ENCODE data around the gene ATF6B. TPM values are rescaled to one million over a fixed set of nuclear protein-coding genes. Genes with fewer than 3 reads are reported as not detected.

The ATF6B gene
- total and polyA plus RNA-seq, 2 of the 13 experiments (the other 11 are each of a cell fraction or from before 2014, with no cell fraction given): 18.1 to 44.0 TPM

DNA sequence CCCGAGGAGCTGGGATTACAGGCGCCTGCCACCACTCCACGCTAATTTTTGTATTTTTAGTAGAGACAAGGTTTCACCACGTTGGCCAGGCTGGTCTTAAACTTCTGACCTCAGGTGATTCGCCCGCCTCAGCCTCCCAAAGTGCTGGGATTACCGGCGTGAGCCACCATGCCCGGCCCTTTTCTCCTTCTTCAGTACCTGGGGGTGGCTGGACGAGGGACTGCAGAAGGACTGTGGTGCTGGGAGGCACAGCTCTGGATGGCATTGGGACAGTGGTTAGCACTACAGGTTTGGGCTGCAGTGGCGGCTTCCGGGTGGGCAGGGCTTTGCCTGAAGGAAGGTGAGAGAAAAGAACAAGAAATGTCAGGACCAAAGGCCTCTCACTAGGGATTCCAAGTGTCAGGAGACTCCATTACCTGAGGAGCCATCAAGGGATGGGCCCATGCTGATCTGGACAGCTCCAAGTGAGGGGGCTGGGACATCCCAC, 7.4 kb downstream of the ATF6B start (continued):
- no peak for TF ChIP-seq ZNF296 (CRISPR knock-in tag; conservative IDR thresholded peaks at IDR 0.05)
- TF ChIP-seq ZNF274 (CRISPR knock-in tag; IDR thresholded peaks at IDR 0.05): no peak
- TF ChIP-seq XBP1 (CRISPR knock-in tag; IDR thresholded peaks at IDR 0.05): no peak

GRCh38 chr6:32118782-32119628, 9.0 kb downstream of the ATF6B start:
- H3K36me3 ChIP-seq (replicated peaks in 1 of 2; ENCODE audit: control insufficient read depth in 1 of 2, insufficient read depth in 2 of 2, low read length in 2 of 2): peaks cover 17 to 58% of the 10 kb centered on the region in 2 experiments
- POLR2A ChIA-PET: interaction anchor here (0.6 to 2.8 kb wide), 9 partner anchors 9 to 76 kb away, joined by 3 to 34 read pairs (median 4); partner anchors contain the start of genes AGPAT1, ATF6B, FKBPL and RNF5
- peaks cover 24% of the 10 kb centered on the region for H3K4me1 ChIP-seq (ENCODE audit: insufficient read depth, low read length)
- CTCF ChIA-PET (ENCODE audit: low intra/inter-chr PET ratio, low total read pairs): interaction anchor here (1.2 to 3.2 kb wide), 7 partner anchors 35 to 136 kb away, joined by 3 to 97 read pairs (median 6); partner anchors contain the start of genes PPT2 and RNF5
- peak overlapping the region; percentile 45 to 59 (median 56); a peak in 5 of 6 replicates for H3K4me3 ChIP-seq (replicated peaks in 1 of 3; ENCODE audit: insufficient read depth in 1 of 3, low read depth in 2 of 3, low read length in 3 of 3)
- in situ Hi-C loops (cut with HindIII; ENCODE audit: extremely low pct_ligation_motif_present, low pct_unique_long_range_greater_than_20kb): loop anchor here (5.0 kb wide), 1 partner anchor 33 kb away; the partner anchor contains the start of genes PPT2 and PRRT1
- DNase-seq (ENCODE audit: low spot score) (peak; percentile 84), ATAC-seq (peak; percentile 93), FAIRE-seq (peak; percentile 92)
- peak overlapping the region; percentile 67 for H3K9ac ChIP-seq (ENCODE audit: insufficient read depth, low read depth, low read length)
- intact Hi-C loops (cut with micrococcal nuclease; ENCODE audit: unreplicated experiment): loop anchor here (1.0 to 5.0 kb wide), 4 partner anchors 32 to 78 kb away; partner anchors contain the start of genes AGPAT1 and PPT2
- peak overlapping the region; percentile 68 for H2AFZ ChIP-seq (ENCODE audit: low read length)
- 7% methylated on average over 17 of the region's 17 CpGs for WGBS (ENCODE audit: low lambda C conversion rate)
- no peaks in the 10 kb centered on the region for H3K9me3 ChIP-seq (ENCODE audit: low read length)
- H3K4me2 ChIP-seq (ENCODE audit: low read depth, low read length): peak overlapping the region; percentile 95
- no peaks in the 10 kb centered on the region for H3K79me2 ChIP-seq (ENCODE audit: insufficient read depth, low read length)
- H4K20me1 ChIP-seq (ENCODE audit: insufficient read depth, low read length): no peaks in the 10 kb centered on the region
- H3K27me3 ChIP-seq (ENCODE audit: control insufficient read depth in 1 of 2, insufficient read depth in 2 of 2, low read length in 2 of 2): no peaks in the 10 kb centered on the region
- H3K27ac ChIP-seq (ENCODE audit: extremely low read length, insufficient read depth, low read length): peak overlapping the region; percentile 87
- no TSS peak for BruUV-seq (replicated peaks)
- TF ChIP-seq PAX8 (CRISPR knock-in tag; IDR thresholded peaks at IDR 0.05; ENCODE audit: borderline replicate concordance) (peak; percentile 56; the same call in 1 of the 2 replicates), ZNF230 (CRISPR knock-in tag; IDR thresholded peaks at IDR 0.05) (0 out of 2 replicates have a peak, but pooled peaks have one; percentile 58), MIER2 (CRISPR knock-in tag; IDR thresholded peaks at IDR 0.05) (0 out of 2 replicates have a peak, but pooled peaks have one; percentile 44), ZNF383 (CRISPR knock-in tag; IDR thresholded peaks at IDR 0.05; ENCODE audit: borderline replicate concordance) (0 out of 2 replicates have a peak, but pooled peaks have one; percentile 52), BCL6 (CRISPR knock-in tag; IDR thresholded peaks at IDR 0.05) (no peak), ZNF234 (CRISPR knock-in tag; conservative IDR thresholded peaks at IDR 0.05) (no peak), FOSL2 (CRISPR knock-in tag; IDR thresholded peaks at IDR 0.05) (peak; percentile 41; the same call in 1 of the 2 replicates), HOXD1 (CRISPR knock-in tag; IDR thresholded peaks at IDR 0.05) (0 out of 2 replicates have a peak, but pooled peaks have one; percentile 58), ZNF530 (CRISPR knock-in tag; IDR thresholded peaks at IDR 0.05; ENCODE audit: low read depth) (no peak), TP53 (CRISPR knock-in tag; conservative IDR thresholded peaks at IDR 0.05) (peak; percentile 81; the same call in 1 of the 2 replicates), PHF20 (CRISPR knock-in tag; IDR thresholded peaks at IDR 0.05) (peak; percentile 17; the same call in 1 of the 2 replicates), RFX3 (CRISPR knock-in tag; IDR thresholded peaks at IDR 0.05) (peak; percentile 25; the same call in 1 of the 2 replicates)
- TF ChIP-seq, protein P1, sequence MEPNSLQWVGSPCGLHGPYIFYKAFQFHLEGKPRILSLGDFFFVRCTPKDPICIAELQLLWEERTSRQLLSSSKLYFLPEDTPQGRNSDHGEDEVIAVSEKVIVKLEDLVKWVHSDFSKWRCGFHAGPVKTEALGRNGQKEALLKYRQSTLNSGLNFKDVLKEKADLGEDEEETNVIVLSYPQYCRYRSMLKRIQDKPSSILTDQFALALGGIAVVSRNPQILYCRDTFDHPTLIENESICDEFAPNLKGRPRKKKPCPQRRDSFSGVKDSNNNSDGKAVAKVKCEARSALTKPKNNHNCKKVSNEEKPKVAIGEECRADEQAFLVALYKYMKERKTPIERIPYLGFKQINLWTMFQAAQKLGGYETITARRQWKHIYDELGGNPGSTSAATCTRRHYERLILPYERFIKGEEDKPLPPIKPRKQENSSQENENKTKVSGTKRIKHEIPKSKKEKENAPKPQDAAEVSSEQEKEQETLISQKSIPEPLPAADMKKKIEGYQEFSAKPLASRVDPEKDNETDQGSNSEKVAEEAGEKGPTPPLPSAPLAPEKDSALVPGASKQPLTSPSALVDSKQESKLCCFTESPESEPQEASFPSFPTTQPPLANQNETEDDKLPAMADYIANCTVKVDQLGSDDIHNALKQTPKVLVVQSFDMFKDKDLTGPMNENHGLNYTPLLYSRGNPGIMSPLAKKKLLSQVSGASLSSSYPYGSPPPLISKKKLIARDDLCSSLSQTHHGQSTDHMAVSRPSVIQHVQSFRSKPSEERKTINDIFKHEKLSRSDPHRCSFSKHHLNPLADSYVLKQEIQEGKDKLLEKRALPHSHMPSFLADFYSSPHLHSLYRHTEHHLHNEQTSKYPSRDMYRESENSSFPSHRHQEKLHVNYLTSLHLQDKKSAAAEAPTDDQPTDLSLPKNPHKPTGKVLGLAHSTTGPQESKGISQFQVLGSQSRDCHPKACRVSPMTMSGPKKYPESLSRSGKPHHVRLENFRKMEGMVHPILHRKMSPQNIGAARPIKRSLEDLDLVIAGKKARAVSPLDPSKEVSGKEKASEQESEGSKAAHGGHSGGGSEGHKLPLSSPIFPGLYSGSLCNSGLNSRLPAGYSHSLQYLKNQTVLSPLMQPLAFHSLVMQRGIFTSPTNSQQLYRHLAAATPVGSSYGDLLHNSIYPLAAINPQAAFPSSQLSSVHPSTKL (CRISPR knock-in tag; IDR thresholded peaks at IDR 0.05): peak; percentile 42; the same call in 1 of the 2 replicates
- TF ChIP-seq, protein P2, sequence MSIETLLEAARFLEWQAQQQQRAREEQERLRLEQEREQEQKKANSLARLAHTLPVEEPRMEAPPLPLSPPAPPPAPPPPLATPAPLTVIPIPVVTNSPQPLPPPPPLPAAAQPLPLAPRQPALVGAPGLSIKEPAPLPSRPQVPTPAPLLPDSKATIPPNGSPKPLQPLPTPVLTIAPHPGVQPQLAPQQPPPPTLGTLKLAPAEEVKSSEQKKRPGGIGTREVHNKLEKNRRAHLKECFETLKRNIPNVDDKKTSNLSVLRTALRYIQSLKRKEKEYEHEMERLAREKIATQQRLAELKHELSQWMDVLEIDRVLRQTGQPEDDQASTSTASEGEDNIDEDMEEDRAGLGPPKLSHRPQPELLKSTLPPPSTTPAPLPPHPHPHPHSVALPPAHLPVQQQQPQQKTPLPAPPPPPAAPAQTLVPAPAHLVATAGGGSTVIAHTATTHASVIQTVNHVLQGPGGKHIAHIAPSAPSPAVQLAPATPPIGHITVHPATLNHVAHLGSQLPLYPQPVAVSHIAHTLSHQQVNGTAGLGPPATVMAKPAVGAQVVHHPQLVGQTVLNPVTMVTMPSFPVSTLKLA (IDR thresholded peaks at IDR 0.05): no peak

Measured in HepG2 (cell line).